Transverse colon (tissue), 4 donors: Measurements from ENCODE around the gene SMIM11. TPM values are rescaled to one million over a fixed set of nuclear protein-coding genes. Genes with fewer than 3 reads are reported as not detected.

Experiments used
- DNase-seq: peaks from one replicate; pipeline ENCODE4 v3.0.0-alpha.2; 2019
- H3K27ac ChIP-seq, 4 donors: fragments of 200-600 bp; sonication (generic); 2 replicates each; pipeline ENCODE4 v1.5.1; 2016 to 2018; ENCODE audit warnings: inconsistent platforms in 4 of 4
- H3K27me3 ChIP-seq: fragments of 200-600 bp; sonication (generic); 2 replicates; pipeline ENCODE4 v1.5.1; 2017; ENCODE audit warnings: inconsistent platforms
- H3K36me3 ChIP-seq, 4 donors: fragments of 200-600 bp; sonication (generic); 2 replicates each; pipeline ENCODE4 v1.5.1; 2017 to 2019; ENCODE audit warnings: inconsistent platforms in 4 of 4
- H3K4me1 ChIP-seq, 4 donors: fragments of 200-600 bp; sonication (generic); 2 replicates each; pipeline ENCODE4 v1.5.1; 2017 to 2020; ENCODE audit warnings: inconsistent platforms in 4 of 4
- H3K4me3 ChIP-seq, 4 donors: fragments of 200-600 bp; sonication (generic); 1 replicate in 1 of 4; 2 replicates in 3 of 4; pipeline versions ENCODE4 v1.5.1 to v1.6.1; 2017 to 2019; ENCODE audit warnings: inconsistent platforms in 4 of 4
- H3K9me3 ChIP-seq, 2 donors: fragments of 200-600 bp; sonication (generic); 2 replicates each; pipeline ENCODE4 v1.5.1; 2017 to 2019; ENCODE audit warnings: inconsistent platforms in 2 of 2
- EP300 ChIP-seq: sonication (generic); formaldehyde crosslinking; IDR thresholded peaks from one replicate; pipeline ENCODE4 v1.6.1; 2017; ENCODE audit warnings: antibody characterized with exemption, low read depth
- POLR2A ChIP-seq: fragments of 450-650 bp; IDR thresholded peaks from one replicate; pipeline ENCODE4 v1.6.1; 2016; ENCODE audit warnings: antibody characterized with exemption, mild to moderate bottlenecking, moderate library complexity
- POLR2AphosphoS5 ChIP-seq, 3 donors: sonication (generic); formaldehyde crosslinking; IDR thresholded peaks; one replicate each; pipeline ENCODE4 v1.6.1; 2016; ENCODE audit warnings: antibody characterized with exemption in 3 of 3
- WGBS, 2 donors: methylation state at CpG; one replicate each; pipeline ENCODE4 v1.1.5; 2018; ENCODE audit warnings: low coverage in 1 of 2; 5-methylcytosine and 5-hydroxymethylcytosine counted together
- in situ Hi-C, 4 donors: fragments of 200-750 bp; cut with MboI; loops; one replicate each; pipeline versions ENCODE4 v1.15.0 to v1.15.1; 2017; ENCODE audit warnings: low sequenced_read_pairs in 3 of 4, low pct_ligation_motif_present in 1 of 4, low pct_unique_long_range_greater_than_20kb in 1 of 4
- intact Hi-C: fragments of 100-400 bp; cut with DNase I; formaldehyde crosslinking; loops from one replicate; pipeline ENCODE4 v1.15.1; 2023; ENCODE audit warnings: low total_unique reads
- total RNA-seq, 4 donors: library from RNA; depleted of rRNA; stranded (reverse); fragments of >200 nt; gene quantifications; one replicate each; pipeline ENCODE4 v1.1.0, GENCODE V29; 2016
- TF ChIP-seq, protein P1 (sequence below), 5 experiments: fragments of 200-600 bp in 3 of 5; fragments of 450-650 bp in 2 of 5; sonication (generic) in 3 of 5; IDR thresholded peaks; 1 replicate in 2 of 5; 2 replicates in 3 of 5; pipeline ENCODE4 v1.5.1; 2016 to 2017; ENCODE audit warnings: antibody characterized with exemption in 5 of 5, inconsistent platforms in 3 of 5, mild to moderate bottlenecking in 2 of 5, moderate library complexity in 1 of 5

Gene SMIM11
- total RNA-seq, 4 donors from 2014 or later: 2.2 to 11.7 (median 5.1) TPM

DNA sequence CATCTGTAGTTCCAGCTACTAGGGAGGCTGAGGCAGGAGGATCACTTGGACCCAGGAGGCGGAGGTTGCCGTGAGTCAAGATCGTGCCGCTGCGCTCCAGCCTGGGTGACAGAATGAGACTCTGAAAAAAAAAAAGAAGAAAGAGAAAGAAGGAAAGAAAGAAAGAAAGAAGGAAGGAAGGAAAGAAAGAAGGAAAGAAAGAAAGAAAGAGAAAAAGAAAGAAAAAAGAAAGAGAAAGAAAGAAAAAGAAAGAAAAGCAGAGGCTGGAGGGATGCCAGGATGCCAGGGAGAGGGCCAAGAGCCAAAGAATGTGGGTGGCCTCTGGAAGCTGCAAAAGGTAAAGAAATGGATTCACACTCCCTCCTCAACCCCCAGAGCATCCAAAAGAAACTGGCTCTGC is 19.7 kb upstream of the SMIM11 start:
- Histone ChIP-seq H3K9me3 (no peaks in the 10 kb centered on the region), H3K4me3 (no peak overlapping the region), H3K4me1 (no peaks in the 10 kb centered on the region), H3K27ac (no peak overlapping the region), H3K27me3 (peaks cover 4% of the 10 kb centered on the region), H3K36me3 (no peaks in the 10 kb centered on the region)
- in situ Hi-C loops: no loop called here
- 95% methylated on average over 5 of the region's 5 CpGs; no CpG with 5 or more reads in 1 of the 2 donors for WGBS, 2 donors
- intact Hi-C loops: no loop called here
- DNase-seq: peak; percentile 1
- TF ChIP-seq EP300 (no peak), POLR2A (no peak), POLR2AphosphoS5 (IDR thresholded peaks at IDR 0.05) (no peak)
- TF ChIP-seq, protein P1, sequence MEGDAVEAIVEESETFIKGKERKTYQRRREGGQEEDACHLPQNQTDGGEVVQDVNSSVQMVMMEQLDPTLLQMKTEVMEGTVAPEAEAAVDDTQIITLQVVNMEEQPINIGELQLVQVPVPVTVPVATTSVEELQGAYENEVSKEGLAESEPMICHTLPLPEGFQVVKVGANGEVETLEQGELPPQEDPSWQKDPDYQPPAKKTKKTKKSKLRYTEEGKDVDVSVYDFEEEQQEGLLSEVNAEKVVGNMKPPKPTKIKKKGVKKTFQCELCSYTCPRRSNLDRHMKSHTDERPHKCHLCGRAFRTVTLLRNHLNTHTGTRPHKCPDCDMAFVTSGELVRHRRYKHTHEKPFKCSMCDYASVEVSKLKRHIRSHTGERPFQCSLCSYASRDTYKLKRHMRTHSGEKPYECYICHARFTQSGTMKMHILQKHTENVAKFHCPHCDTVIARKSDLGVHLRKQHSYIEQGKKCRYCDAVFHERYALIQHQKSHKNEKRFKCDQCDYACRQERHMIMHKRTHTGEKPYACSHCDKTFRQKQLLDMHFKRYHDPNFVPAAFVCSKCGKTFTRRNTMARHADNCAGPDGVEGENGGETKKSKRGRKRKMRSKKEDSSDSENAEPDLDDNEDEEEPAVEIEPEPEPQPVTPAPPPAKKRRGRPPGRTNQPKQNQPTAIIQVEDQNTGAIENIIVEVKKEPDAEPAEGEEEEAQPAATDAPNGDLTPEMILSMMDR (IDR thresholded peaks at IDR 0.05): no peak

- intact Hi-C loops: no loop called here
- Histone ChIP-seq H3K36me3 (no peaks in the 10 kb centered on the region), H3K27me3 (peaks cover 10% of the 10 kb centered on the region), H3K4me3 (no peak overlapping the region), H3K9me3 (no peaks in the 10 kb centered on the region), H3K4me1 (no peaks in the 10 kb centered on the region), H3K27ac (no peak overlapping the region)
- WGBS, 2 donors: 93% methylated on average over 2 of the region's 2 CpGs; no CpG with 5 or more reads in 1 of the 2 donors
- DNase-seq: no peak
- TF ChIP-seq POLR2AphosphoS5 (IDR thresholded peaks at IDR 0.05): no peak
- TF ChIP-seq POLR2A: no peak
- TF ChIP-seq, protein P1 (IDR thresholded peaks at IDR 0.05): no peak
- TF ChIP-seq EP300: no peak
- in situ Hi-C loops: no loop called here
Measured at GRCh38 chr21:34357889-34358288, 17.4 kb upstream of the SMIM11 start.

GRCh38 chr21:34358866-34359265 is 16.4 kb upstream of the SMIM11 start:
- Histone ChIP-seq H3K27me3 (peaks cover 10% of the 10 kb centered on the region), H3K4me3 (no peak overlapping the region), H3K9me3 (no peaks in the 10 kb centered on the region), H3K36me3 (no peaks in the 10 kb centered on the region), H3K27ac (no peak overlapping the region), H3K4me1 (peaks cover 0 to under 1% (median 0%) of the 10 kb centered on the region in 4 donors)
- WGBS, 2 donors: 97 to 100% methylated on average over 1 of the region's 1 CpG
- no peak for DNase-seq
- in situ Hi-C loops: no loop called here
- intact Hi-C loops: no loop called here
- TF ChIP-seq POLR2AphosphoS5 (IDR thresholded peaks at IDR 0.05): no peak
- no peak for TF ChIP-seq POLR2A
- TF ChIP-seq, protein P1 (IDR thresholded peaks at IDR 0.05): no peak
- TF ChIP-seq EP300: no peak

DNA sequence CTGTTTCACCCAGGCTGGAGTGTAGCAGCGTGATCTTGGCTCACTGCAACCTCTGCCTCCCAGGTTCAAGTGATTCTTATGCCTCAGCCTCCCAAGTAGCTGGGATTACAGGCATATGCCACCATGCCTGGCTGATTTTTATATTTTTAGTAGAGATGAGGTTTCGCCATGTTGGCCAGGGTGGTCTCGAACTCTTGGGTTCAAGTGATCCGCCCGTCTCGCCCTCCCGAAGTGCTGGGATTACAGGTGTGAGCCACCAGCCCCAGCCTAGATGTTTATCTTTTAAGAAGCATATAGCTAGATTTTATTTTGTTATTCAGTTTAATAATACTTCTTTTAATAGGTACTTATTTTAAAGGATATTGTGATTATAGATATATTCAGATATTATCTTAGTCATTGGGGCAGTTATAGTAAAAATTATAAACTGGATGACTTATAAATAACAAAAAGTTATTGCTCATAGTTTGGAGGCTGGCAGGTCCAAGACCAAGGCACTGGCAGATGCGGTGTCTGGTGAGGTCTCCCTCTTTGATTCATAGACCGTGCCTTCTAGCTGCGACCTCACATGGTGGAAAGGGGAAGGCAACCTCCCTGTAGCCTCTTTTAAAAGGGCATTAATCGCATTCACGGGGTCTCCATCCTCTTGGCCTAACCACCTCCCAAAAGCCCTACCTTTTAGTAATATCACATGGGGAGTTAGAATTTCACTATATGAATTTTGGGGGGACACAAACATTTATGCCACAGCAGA is 14.6 kb upstream of the SMIM11 start:
- Histone ChIP-seq H3K4me3 (no peak overlapping the region), H3K27ac (no peak overlapping the region), H3K4me1 (peaks cover 0 to 4% (median 0%) of the 10 kb centered on the region in 4 donors), H3K27me3 (peaks cover 10% of the 10 kb centered on the region), H3K9me3 (no peaks in the 10 kb centered on the region), H3K36me3 (no peaks in the 10 kb centered on the region)
- intact Hi-C loops: no loop called here
- in situ Hi-C loops: no loop called here
- WGBS, 2 donors: 85 to 88% methylated on average over 12 of the region's 12 CpGs
- no peak for DNase-seq
- TF ChIP-seq POLR2AphosphoS5 (IDR thresholded peaks at IDR 0.05): no peak
- TF ChIP-seq EP300: no peak
- TF ChIP-seq, protein P1 (IDR thresholded peaks at IDR 0.05): no peak
- TF ChIP-seq POLR2A: no peak
